PC-3 (cell line): ENCODE results near the gene TBC1D5. TPM values are rescaled to one million over a fixed set of nuclear protein-coding genes. Genes with fewer than 3 reads are reported as not detected.
"Not testable (repeated sequence)": the region's sequence is repeated elsewhere in the genome, so short reads cannot be mapped to it uniquely, and the experiment has no call there.

ENCODE experiments used
- ATAC-seq: fragments of 200-7000 bp; cut with Tn5 transposase; 2 replicates; pipeline ENCODE4 v1.9.1; 2020; ENCODE audit warnings: mild to moderate bottlenecking, moderate library complexity
- BruUV-seq: library from RNA; stranded (reverse); fragments of 400-500 nt; replicated peaks from 2 replicates; lab custom pipeline; 2021; lab: Mats Ljungman, UMichigan
- CTCF ChIA-PET: fragments of 300-600 bp; sonication (Branson Sonifier 250); formaldehyde crosslinking; loops from one replicate; lab custom pipeline; 2022; ENCODE audit warnings: antibody characterized with exemption; lab: Charles Lee
- POLR2A ChIA-PET: fragments of 300-600 bp; sonication (Branson Sonifier 250); formaldehyde crosslinking; loops from one replicate; lab custom pipeline; 2022; ENCODE audit warnings: antibody characterized with exemption; ENCODE audit not compliant: unreplicated experiment; lab: Charles Lee
- DNase-seq: peaks from one replicate; pipeline ENCODE4 v3.0.0-alpha.2; 2015
- H2AFZ ChIP-seq: fragments of 300-600 bp; sonication (generic); 2 replicates; pipeline ENCODE4 v1.6.0; 2016; ENCODE audit warnings: antibody characterized with exemption, low read length
- H3F3A ChIP-seq: fragments of 300-600 bp; sonication (generic); one replicate; pipeline ENCODE4 v1.6.0; 2017; ENCODE audit warnings: antibody characterized with exemption, low read length, control low read depth, mild to moderate bottlenecking; ENCODE audit not compliant: unreplicated experiment
- H3K27ac ChIP-seq: fragments of 300-600 bp; sonication (generic); 2 replicates; pipeline ENCODE4 v1.5.1; 2016; ENCODE audit warnings: mild to moderate bottlenecking, low read length
- H3K27me3 ChIP-seq: fragments of 300-600 bp; sonication (generic); 2 replicates; pipeline ENCODE4 v1.6.1; 2016; ENCODE audit warnings: low read length, mixed read lengths
- H3K36me3 ChIP-seq: fragments of 300-600 bp; sonication (generic); 2 replicates; pipeline ENCODE4 v1.6.1; 2016; ENCODE audit warnings: low read depth, mixed run types, low read length, mixed read lengths
- H3K4me1 ChIP-seq: fragments of 300-600 bp; sonication (generic); 2 replicates; pipeline ENCODE4 v1.5.1; 2016; ENCODE audit warnings: low read length; ENCODE audit not compliant: insufficient read depth
- H3K4me2 ChIP-seq: fragments of 300-600 bp; sonication (generic); 2 replicates; pipeline ENCODE4 v1.6.0; 2016; ENCODE audit warnings: low read length
- H3K4me3 ChIP-seq: fragments of 300-600 bp; sonication (generic); 2 replicates; pipeline ENCODE4 v1.5.1; 2016; ENCODE audit warnings: mild to moderate bottlenecking, low read length, mixed read lengths
- H3K79me2 ChIP-seq: fragments of 300-600 bp; sonication (generic); 2 replicates; pipeline ENCODE4 v1.6.1; 2017; ENCODE audit warnings: low read length, mixed read lengths
- H3K9ac ChIP-seq: fragments of 300-600 bp; sonication (generic); 2 replicates; pipeline ENCODE4 v1.6.0; 2016; ENCODE audit warnings: mild to moderate bottlenecking, low read length
- H3K9me2 ChIP-seq: fragments of 300-600 bp; sonication (generic); replicated peaks from 2 replicates; pipeline ENCODE4 v1.6.1; 2016; ENCODE audit warnings: mixed run types, low read length, mixed read lengths
- H3K9me3 ChIP-seq: fragments of 300-600 bp; sonication (generic); 2 replicates; pipeline ENCODE4 v1.6.1; 2016; ENCODE audit warnings: low read length, mixed read lengths
- H4K20me1 ChIP-seq: fragments of 300-600 bp; sonication (generic); 2 replicates; pipeline ENCODE4 v1.6.1; 2016; ENCODE audit warnings: low read length, mixed read lengths
- CTCF ChIP-seq: fragments of 300-600 bp; sonication (generic); conservative IDR thresholded peaks from 2 replicates; pipeline ENCODE4 v1.5.1; 2017; ENCODE audit warnings: antibody characterized with exemption, low read depth, mild to moderate bottlenecking, low read length
- EZH2 ChIP-seq: fragments of 300-600 bp; sonication (generic); IDR thresholded peaks from one replicate; pipeline ENCODE4 v1.6.1; 2017; ENCODE audit warnings: antibody characterized with exemption, mild to moderate bottlenecking, low read length; ENCODE audit not compliant: unreplicated experiment
- EZH2phosphoT487 ChIP-seq: fragments of 300-600 bp; sonication (generic); IDR thresholded peaks from 2 replicates; pipeline ENCODE4 v1.6.1; 2018; ENCODE audit warnings: mild to moderate bottlenecking, antibody characterized with exemption, low read length, borderline replicate concordance
- intact Hi-C: fragments of 100-400 bp; cut with micrococcal nuclease; formaldehyde crosslinking; loops from 2 replicates; pipeline ENCODE4 v1.9.0; 2023
- total RNA-seq: library from RNA; depleted of rRNA; stranded (reverse); fragments of >200 nt; gene quantifications from 2 replicates; pipeline ENCODE4 v1.2.3, GENCODE V29; 2014

The TBC1D5 gene
- total RNA-seq, 1 experiment from 2014 or later = 54.5 TPM

- Histone ChIP-seq H3K9me2 (no peaks in the 10 kb centered on the region), H3K27me3 (no peaks in the 10 kb centered on the region), H3K9me3 (no peaks in the 10 kb centered on the region), H3K4me2 (no peak overlapping the region), H3K79me2 (peaks cover 20% of the 10 kb centered on the region; the same call in 1 of the 2 replicates), H3K9ac (no peak overlapping the region), H2AFZ (no peak overlapping the region), H3K27ac (no peak overlapping the region), H3F3A (no peaks in the 10 kb centered on the region), H3K4me3 (no peak overlapping the region), H3K4me1 (peaks cover 8% of the 10 kb centered on the region), H4K20me1 (no peaks in the 10 kb centered on the region), H3K36me3 (no peaks in the 10 kb centered on the region)
- intact Hi-C loops = no loop called here
- BruUV-seq = no TSS peak
- ATAC-seq = no peak
- DNase-seq = no peak
- ChIA-PET CTCF (no interaction called here), POLR2A (no interaction called here)
- TF ChIP-seq EZH2 = no peak
- TF ChIP-seq CTCF = no peak
- no peak for TF ChIP-seq EZH2phosphoT487
These were observed 16.1 kb downstream of the TBC1D5 start for GRCh38 chr3:17726313-17726712.

- intact Hi-C loops, H3K4me1 ChIP-seq, H4K20me1 ChIP-seq, POLR2A ChIA-PET, H3K9me2 ChIP-seq, H3K36me3 ChIP-seq, H3K9ac ChIP-seq, H3F3A ChIP-seq, H3K27me3 ChIP-seq, H3K9me3 ChIP-seq, H3K4me2 ChIP-seq, DNase-seq, BruUV-seq, ATAC-seq, H2AFZ ChIP-seq, H3K4me3 ChIP-seq, H3K27ac ChIP-seq, CTCF ChIA-PET: not testable (repeated sequence)
- H3K79me2 ChIP-seq = peaks cover 20% of the 10 kb centered on the region; the same call in 1 of the 2 replicates
These were observed 16.6 kb downstream of the TBC1D5 start for GRCh38 chr3:17725844-17726243.

- TF ChIP-seq EZH2phosphoT487 (no peak), EZH2 (no peak), CTCF (no peak)
- peaks cover under 1% of the 10 kb centered on the region for H3K4me1 ChIP-seq
- ChIA-PET POLR2A (interaction anchor here (0.7 kb wide), 1 partner anchor 19 kb away, joined by 11 read pairs; no protein-coding TSS in a partner anchor), CTCF (no interaction called here)
- ATAC-seq (no peak), DNase-seq (no peak)
- no peaks in the 10 kb centered on the region for H3K9me3 ChIP-seq
- H3K27ac ChIP-seq = no peak overlapping the region
- H3K27me3 ChIP-seq = no peaks in the 10 kb centered on the region
- no peak overlapping the region for H2AFZ ChIP-seq
- peaks cover 20% of the 10 kb centered on the region; the same call in 1 of the 2 replicates for H3K79me2 ChIP-seq
- H3K4me3 ChIP-seq = no peak overlapping the region
- H3K9me2 ChIP-seq = no peaks in the 10 kb centered on the region
- no peaks in the 10 kb centered on the region for H4K20me1 ChIP-seq
- intact Hi-C loops = no loop called here
- BruUV-seq = no TSS peak
- H3K4me2 ChIP-seq = no peak overlapping the region
- H3K36me3 ChIP-seq = no peaks in the 10 kb centered on the region
- H3F3A ChIP-seq = no peaks in the 10 kb centered on the region
- H3K9ac ChIP-seq = no peak overlapping the region
These were observed 17.5 kb downstream of the TBC1D5 start for GRCh38 chr3:17724948-17725347.
